Ascending aorta (tissue), 2 donors: ENCODE data around the gene ITPKC. TPM values are rescaled to one million over a fixed set of nuclear protein-coding genes. Genes with fewer than 3 reads are reported as not detected.

Experiments used
- DNase-seq, 2 donors: peaks; one replicate each; pipeline ENCODE4 v3.0.0-alpha.2; 2019; ENCODE audit warnings: low spot score in 2 of 2
- H3K27ac ChIP-seq, 2 donors: fragments of 200-600 bp; sonication (generic); one replicate each; pipeline ENCODE4 v1.5.1; 2016 to 2017; ENCODE audit warnings: mild to moderate bottlenecking in 1 of 2
- H3K27me3 ChIP-seq: fragments of 200-600 bp; sonication (generic); one replicate; pipeline ENCODE4 v1.5.1; 2017
- H3K36me3 ChIP-seq, 2 donors: fragments of 200-600 bp; sonication (generic); one replicate each; pipeline ENCODE4 v1.5.1; 2016
- H3K4me1 ChIP-seq, 2 donors: fragments of 200-600 bp; sonication (generic); one replicate each; pipeline ENCODE4 v1.5.1; 2016 to 2017; ENCODE audit warnings: mild to moderate bottlenecking in 1 of 2
- H3K4me3 ChIP-seq, 2 donors: fragments of 200-600 bp; sonication (generic); one replicate each; pipeline ENCODE4 v1.5.1; 2016 to 2017; ENCODE audit warnings: mild to moderate bottlenecking in 1 of 2
- H3K9me3 ChIP-seq, 2 donors: fragments of 200-600 bp; sonication (generic); one replicate each; pipeline ENCODE4 v1.5.1; 2016
- intact Hi-C: fragments of 100-400 bp; cut with DNase I; formaldehyde crosslinking; loops from one replicate; pipeline ENCODE4 v1.15.1; 2023
- total RNA-seq: library from RNA; depleted of rRNA; stranded (reverse); fragments of >200 nt; gene quantifications from one replicate; pipeline ENCODE4 v1.1.0, GENCODE V29; 2016
- TF ChIP-seq, protein P1 (sequence below), 3 experiments: fragments of 200-600 bp in 2 of 3; fragments of 450-650 bp in 1 of 3; sonication (generic) in 2 of 3; IDR thresholded peaks; one replicate each; pipeline ENCODE4 v1.5.1; 2016 to 2019; ENCODE audit warnings: antibody characterized with exemption in 3 of 3, mild to moderate bottlenecking in 1 of 3, moderate library complexity in 1 of 3

The ITPKC gene
- total RNA-seq, 1 donor from 2014 or later = 60.7 TPM

DNA sequence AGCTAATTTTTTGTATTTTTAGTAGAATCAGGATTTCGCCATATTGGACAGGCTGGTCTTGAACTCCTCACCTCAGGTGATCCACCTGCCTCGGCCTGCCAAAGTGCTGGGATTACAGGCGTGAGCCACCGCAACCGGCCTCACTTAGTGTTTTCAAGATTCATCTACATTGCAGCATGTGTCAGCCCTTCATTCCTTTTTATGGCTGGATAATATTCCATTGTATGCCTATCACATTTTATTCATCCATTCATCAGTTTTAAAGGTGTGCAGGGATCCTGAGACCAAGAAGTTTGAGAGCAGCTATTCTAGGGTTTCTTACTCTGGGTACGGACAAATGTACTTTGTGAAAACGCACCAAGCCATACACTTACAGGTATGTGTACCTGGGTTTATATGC is 9.3 kb upstream of the ITPKC start:
- no peak overlapping the region for H3K4me3 ChIP-seq
- H3K27me3 ChIP-seq = no peaks in the 10 kb centered on the region
- TF ChIP-seq, protein P1, sequence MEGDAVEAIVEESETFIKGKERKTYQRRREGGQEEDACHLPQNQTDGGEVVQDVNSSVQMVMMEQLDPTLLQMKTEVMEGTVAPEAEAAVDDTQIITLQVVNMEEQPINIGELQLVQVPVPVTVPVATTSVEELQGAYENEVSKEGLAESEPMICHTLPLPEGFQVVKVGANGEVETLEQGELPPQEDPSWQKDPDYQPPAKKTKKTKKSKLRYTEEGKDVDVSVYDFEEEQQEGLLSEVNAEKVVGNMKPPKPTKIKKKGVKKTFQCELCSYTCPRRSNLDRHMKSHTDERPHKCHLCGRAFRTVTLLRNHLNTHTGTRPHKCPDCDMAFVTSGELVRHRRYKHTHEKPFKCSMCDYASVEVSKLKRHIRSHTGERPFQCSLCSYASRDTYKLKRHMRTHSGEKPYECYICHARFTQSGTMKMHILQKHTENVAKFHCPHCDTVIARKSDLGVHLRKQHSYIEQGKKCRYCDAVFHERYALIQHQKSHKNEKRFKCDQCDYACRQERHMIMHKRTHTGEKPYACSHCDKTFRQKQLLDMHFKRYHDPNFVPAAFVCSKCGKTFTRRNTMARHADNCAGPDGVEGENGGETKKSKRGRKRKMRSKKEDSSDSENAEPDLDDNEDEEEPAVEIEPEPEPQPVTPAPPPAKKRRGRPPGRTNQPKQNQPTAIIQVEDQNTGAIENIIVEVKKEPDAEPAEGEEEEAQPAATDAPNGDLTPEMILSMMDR (IDR thresholded peaks at IDR 0.05) = no peak
- no peak for DNase-seq
- no peaks in the 10 kb centered on the region for H3K4me1 ChIP-seq
- H3K36me3 ChIP-seq = peaks cover 68 to 72% of the 10 kb centered on the region in 2 donors
- H3K27ac ChIP-seq = no peak overlapping the region
- intact Hi-C loops = no loop called here
- no peaks in the 10 kb centered on the region for H3K9me3 ChIP-seq

DNA sequence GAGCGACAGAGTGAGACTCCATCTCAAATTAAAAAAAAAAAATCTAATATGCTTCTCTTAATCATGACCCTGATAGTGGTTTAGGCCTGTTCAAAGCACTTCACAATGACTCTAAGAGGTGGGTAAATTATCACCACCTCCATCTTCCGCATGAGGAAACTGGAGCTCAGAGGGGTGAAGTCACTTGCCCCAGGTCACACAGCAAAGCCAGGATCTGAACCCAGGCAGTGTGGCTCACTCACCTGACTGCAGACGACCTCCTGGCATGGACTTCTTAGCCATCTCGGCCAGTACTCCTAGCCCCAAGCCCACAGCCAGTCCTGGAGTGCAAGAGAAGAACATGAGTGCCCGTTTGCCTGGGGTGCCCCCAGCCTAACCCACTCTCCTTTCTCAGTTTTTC is 7.1 kb upstream of the ITPKC start:
- intact Hi-C loops = loop anchor here (10.0 kb wide), 1 partner anchor 1305 kb away; the partner anchor contains the start of gene ZFP36
- TF ChIP-seq, protein P1 (IDR thresholded peaks at IDR 0.05) = no peak
- Histone ChIP-seq H3K9me3 (no peaks in the 10 kb centered on the region), H3K27ac (no peak overlapping the region), H3K36me3 (peaks cover 46 to 54% of the 10 kb centered on the region in 2 donors), H3K4me1 (peaks cover 0 to 10% of the 10 kb centered on the region in 2 donors), H3K4me3 (no peak overlapping the region), H3K27me3 (no peaks in the 10 kb centered on the region)
- no peak for DNase-seq

DNA sequence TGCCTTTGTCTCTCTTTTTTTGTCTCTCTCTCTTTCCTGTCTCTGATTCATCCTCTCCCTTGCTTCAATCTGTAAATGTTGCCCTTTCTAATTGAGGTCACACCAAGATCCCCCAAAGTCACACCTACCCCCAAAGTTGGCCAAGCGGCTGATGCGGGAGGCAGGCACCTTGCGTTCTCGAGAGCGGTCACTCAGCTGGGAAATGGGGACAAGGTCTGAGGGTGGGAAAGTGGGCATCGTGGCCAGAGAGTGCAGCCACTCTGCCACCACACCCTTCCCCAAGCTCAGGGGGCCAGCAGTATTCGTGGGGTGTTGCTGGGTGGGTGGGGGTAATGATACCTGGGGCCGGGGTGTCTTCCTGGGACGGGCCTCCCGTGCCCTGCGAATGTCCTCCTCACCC is 3.0 kb upstream of the ITPKC start:
- intact Hi-C loops = loop anchor here (2.0 to 10.0 kb wide), 2 partner anchors 511 to 1309 kb away; partner anchors contain the start of gene ZFP36

DNA sequence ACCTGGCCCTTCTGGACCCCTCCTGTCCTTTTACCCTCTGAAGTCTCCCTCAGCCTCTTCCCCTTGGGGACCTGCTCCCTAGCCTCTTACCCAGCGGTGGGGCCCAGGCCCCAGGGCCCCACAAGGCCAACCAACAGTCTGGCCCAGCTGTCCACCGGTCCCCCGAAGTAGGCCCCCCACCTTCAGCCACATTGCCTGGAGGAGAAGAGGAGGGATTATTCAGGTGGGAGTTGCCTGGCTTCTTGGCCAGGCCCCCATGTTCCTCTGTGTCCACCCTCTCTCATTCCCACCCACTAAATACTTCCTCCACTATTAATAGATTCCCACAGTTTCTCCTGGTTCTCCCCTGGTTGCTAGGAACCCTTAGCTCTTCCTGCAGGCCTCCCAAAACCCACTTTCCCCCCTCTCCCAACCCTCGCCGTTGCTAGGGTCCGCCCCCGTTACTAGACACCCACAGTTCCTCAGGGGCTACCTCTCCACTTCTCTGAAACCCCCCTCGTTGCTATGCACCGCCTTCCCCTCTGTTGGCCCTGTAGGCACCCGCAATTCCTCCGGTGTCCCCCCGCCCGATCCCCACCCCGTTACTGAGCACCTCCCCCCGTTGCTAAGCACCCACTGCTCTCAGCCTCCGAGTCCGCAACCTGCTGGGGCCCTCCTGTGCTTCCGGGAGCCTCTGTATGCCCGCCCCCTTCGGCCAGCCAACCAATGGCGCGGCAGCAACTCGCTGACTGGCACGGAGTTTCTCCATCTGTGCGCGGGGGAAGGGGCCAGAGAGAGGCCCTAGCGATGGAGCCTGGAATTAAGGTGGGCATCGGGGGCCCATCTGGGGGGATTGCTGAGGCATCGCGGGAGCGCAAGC is 2.2 kb upstream of the ITPKC start:
- H3K36me3 ChIP-seq = peaks cover 7 to 24% of the 10 kb centered on the region in 2 donors
- H3K27ac ChIP-seq = peak overlapping the region; percentile 97 to 99
- peak overlapping the region; percentile 72 to 100 for H3K4me3 ChIP-seq
- H3K4me1 ChIP-seq = peaks cover 1 to 21% of the 10 kb centered on the region in 2 donors
- intact Hi-C loops = loop anchor here (1.0 to 10.0 kb wide), 8 partner anchors 24 to 1310 kb away; partner anchors contain the start of genes ACTMAP, HNRNPUL1, NUMBL and RAB4B
- peak; percentile 82 to 96 for DNase-seq
- TF ChIP-seq, protein P1 (IDR thresholded peaks at IDR 0.05) = no peak
- no peaks in the 10 kb centered on the region for H3K27me3 ChIP-seq
- no peaks in the 10 kb centered on the region for H3K9me3 ChIP-seq

More for the DNA sequence above, 3.0 kb upstream of the ITPKC start:
- Histone ChIP-seq H3K4me3 (peak overlapping the region; percentile 72 to 100), H3K27ac (peak overlapping the region; percentile 97 to 99), H3K4me1 (peaks cover 0 to 17% of the 10 kb centered on the region in 2 donors), H3K36me3 (peaks cover 15 to 28% of the 10 kb centered on the region in 2 donors), H3K27me3 (no peaks in the 10 kb centered on the region), H3K9me3 (no peaks in the 10 kb centered on the region)
- TF ChIP-seq, protein P1 (IDR thresholded peaks at IDR 0.05) = no peak
- no peak for DNase-seq

DNA sequence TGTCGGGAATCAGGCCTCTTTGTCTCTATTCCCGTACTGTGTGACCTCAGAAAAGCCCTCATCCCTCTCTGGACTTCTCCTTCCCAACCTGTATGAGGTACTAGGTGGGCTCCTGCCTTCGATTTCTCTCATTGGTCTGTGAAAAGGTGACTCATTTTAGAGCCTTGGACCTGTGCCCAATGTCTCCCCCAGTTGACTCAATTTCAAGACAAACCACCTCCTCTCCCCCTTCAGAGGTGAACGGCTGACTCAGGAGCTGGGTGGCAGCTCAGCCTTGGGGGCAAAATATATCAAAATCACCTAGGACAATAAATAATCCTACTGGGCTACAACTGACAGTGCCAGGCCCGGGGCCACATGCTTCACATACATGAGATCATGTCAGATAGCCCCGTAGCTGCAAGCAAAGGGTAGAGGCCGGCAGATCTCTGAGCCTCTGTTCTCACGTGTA is 856 bp upstream of the ITPKC start:
- peak overlapping the region; percentile 97 to 99 for H3K27ac ChIP-seq
- H3K9me3 ChIP-seq = no peaks in the 10 kb centered on the region
- intact Hi-C loops = loop anchor here (1.0 to 10.0 kb wide), 4 partner anchors 53 to 1311 kb away; partner anchors contain the start of genes HNRNPUL1 and ZFP36
- H3K27me3 ChIP-seq = no peaks in the 10 kb centered on the region
- H3K4me3 ChIP-seq = peak overlapping the region; percentile 72 to 100
- DNase-seq = no peak
- H3K36me3 ChIP-seq = peaks cover 0 to 14% of the 10 kb centered on the region in 2 donors
- TF ChIP-seq, protein P1 (IDR thresholded peaks at IDR 0.05) = no peak
- peaks cover 7 to 31% of the 10 kb centered on the region in 2 donors for H3K4me1 ChIP-seq
